ENCODE results near the gene PPFIA1.

Gene PPFIA1

GRCh38 chr11:70270877-70271648 lies 573 bp downstream of the PPFIA1 start:
- Histone ChIP-seq H3K79me2 (no peaks in the 10 kb centered on the region), H2AFZ (peak overlapping the region; percentile 60), H3K4me3 (ENCODE audit: low read depth, low read length) (peak overlapping the region; percentile 62), H3K9me3 (ENCODE audit: control insufficient read depth, low read length) (no peaks in the 10 kb centered on the region), H3K36me3 (ENCODE audit: control insufficient read depth, insufficient read depth, low read length) (no peaks in the 10 kb centered on the region), H3K9ac (no peak overlapping the region), H3K27ac (no peak overlapping the region), H3K27me3 (ENCODE audit: control insufficient read depth, insufficient read depth, low read length) (no peaks in the 10 kb centered on the region), H3K4me2 (ENCODE audit: low read length) (peak overlapping the region; percentile 76), H3K4me1 (peaks cover 3% of the 10 kb centered on the region)
- no peak for TF ChIP-seq CTCF (IDR thresholded peaks at IDR 0.05)

- peak overlapping the region; percentile 76 for H3K4me2 ChIP-seq (ENCODE audit: low read length)
These were observed 1.1 kb downstream of the PPFIA1 start for GRCh38 chr11:70271649-70271953.

GRCh38 chr11:70272009-70272408 lies 1.5 kb downstream of the PPFIA1 start:
- Histone ChIP-seq H3K36me3 (ENCODE audit: control insufficient read depth, insufficient read depth, low read length) (no peaks in the 10 kb centered on the region), H2AFZ (no peak overlapping the region), H3K9me3 (ENCODE audit: control insufficient read depth, low read length) (no peaks in the 10 kb centered on the region), H3K4me3 (ENCODE audit: low read depth, low read length) (no peak overlapping the region), H3K4me1 (peaks cover 3% of the 10 kb centered on the region), H3K79me2 (no peaks in the 10 kb centered on the region), H3K27me3 (ENCODE audit: control insufficient read depth, insufficient read depth, low read length) (no peaks in the 10 kb centered on the region), H3K27ac (no peak overlapping the region), H3K9ac (no peak overlapping the region), H3K4me2 (ENCODE audit: low read length) (no peak overlapping the region)
- TF ChIP-seq CTCF (IDR thresholded peaks at IDR 0.05): no peak

More at GRCh38 chr11:70271649-70271953, 1.1 kb downstream of the PPFIA1 start:
- Histone ChIP-seq H3K27ac (no peak overlapping the region), H3K9ac (no peak overlapping the region), H3K36me3 (ENCODE audit: control insufficient read depth, insufficient read depth, low read length) (no peaks in the 10 kb centered on the region), H3K79me2 (no peaks in the 10 kb centered on the region), H3K4me1 (peaks cover 3% of the 10 kb centered on the region), H2AFZ (no peak overlapping the region), H3K9me3 (ENCODE audit: control insufficient read depth, low read length) (no peaks in the 10 kb centered on the region), H3K27me3 (ENCODE audit: control insufficient read depth, insufficient read depth, low read length) (no peaks in the 10 kb centered on the region), H3K4me3 (ENCODE audit: low read depth, low read length) (peak overlapping the region; percentile 62)
- TF ChIP-seq CTCF (IDR thresholded peaks at IDR 0.05): no peak

- Histone ChIP-seq H3K36me3 (ENCODE audit: control insufficient read depth, insufficient read depth, low read length) (no peaks in the 10 kb centered on the region), H2AFZ (no peak overlapping the region), H3K4me1 (no peaks in the 10 kb centered on the region), H3K9ac (no peak overlapping the region), H3K27me3 (ENCODE audit: control insufficient read depth, insufficient read depth, low read length) (no peaks in the 10 kb centered on the region), H3K27ac (no peak overlapping the region), H3K79me2 (peaks cover 11% of the 10 kb centered on the region), H3K9me3 (ENCODE audit: control insufficient read depth, low read length) (no peaks in the 10 kb centered on the region), H3K4me2 (ENCODE audit: low read length) (no peak overlapping the region), H3K4me3 (ENCODE audit: low read depth, low read length) (no peak overlapping the region)
- no peak for TF ChIP-seq CTCF (IDR thresholded peaks at IDR 0.05)
These were observed 8.5 kb downstream of the PPFIA1 start for GRCh38 chr11:70278994-70279393.

GRCh38 chr11:70281156-70281609 lies 10.7 kb downstream of the PPFIA1 start:
- Histone ChIP-seq H3K9ac (no peak overlapping the region), H3K27me3 (ENCODE audit: control insufficient read depth, insufficient read depth, low read length) (no peaks in the 10 kb centered on the region), H3K4me2 (ENCODE audit: low read length) (no peak overlapping the region), H2AFZ (no peak overlapping the region), H3K4me3 (ENCODE audit: low read depth, low read length) (no peak overlapping the region), H3K36me3 (ENCODE audit: control insufficient read depth, insufficient read depth, low read length) (no peaks in the 10 kb centered on the region), H3K4me1 (no peaks in the 10 kb centered on the region), H3K9me3 (ENCODE audit: control insufficient read depth, low read length) (no peaks in the 10 kb centered on the region), H3K79me2 (peaks cover 18% of the 10 kb centered on the region), H3K27ac (no peak overlapping the region)
- TF ChIP-seq CTCF (IDR thresholded peaks at IDR 0.05): no peak
